Measurements from ENCODE around the gene EPS8L3. TPM values are rescaled to one million over a fixed set of nuclear protein-coding genes. Genes with fewer than 3 reads are reported as not detected.
"Not testable (repeated sequence)": the region's sequence is repeated elsewhere in the genome, so short reads cannot be mapped to it uniquely, and the experiment has no call there.

EPS8L3 gene
- total and polyA plus RNA-seq, 2 of the 4 experiments (the other 2 are of a cell fraction), result not detected

GRCh38 chr1:109797303-109797595 lies 33.5 kb upstream of the EPS8L3 start:
- H4K91ac ChIP-seq (ENCODE audit: insufficient read depth, low read depth, low read length); H4K5ac ChIP-seq (ENCODE audit: low read depth, low read length); H3K9me3 ChIP-seq (ENCODE audit: control insufficient read depth, insufficient read depth, low read length); H3K23ac ChIP-seq (ENCODE audit: low read depth, low read length); H4K20me1 ChIP-seq (ENCODE audit: insufficient read depth, low read length); DNase-seq; H3K4me3 ChIP-seq (ENCODE audit: insufficient read depth, low read depth, low read length); H3K27ac ChIP-seq (ENCODE audit: insufficient read depth, low read length); H3K4me2 ChIP-seq (ENCODE audit: low read depth, low read length); H3K36me3 ChIP-seq (ENCODE audit: control insufficient read depth, insufficient read depth, low read length); dilution Hi-C loops (cut with HindIII; ENCODE audit: low sequenced_read_pairs, unreplicated experiment); H3K27me3 ChIP-seq (ENCODE audit: control insufficient read depth, insufficient read depth, low read length); H4K8ac ChIP-seq (ENCODE audit: low read depth in 2 of 2, low read length in 2 of 2); POLR2A ChIA-PET (ENCODE audit: unreplicated experiment); H3K18ac ChIP-seq (ENCODE audit: low read depth, low read length); ATAC-seq (ENCODE audit: low read depth); H3K79me1 ChIP-seq (ENCODE audit: low read depth in 1 of 2, low read length in 2 of 2); intact Hi-C loops (cut with micrococcal nuclease); H3K56ac ChIP-seq (ENCODE audit: extremely low read depth, insufficient read depth, low read length); H2AFZ ChIP-seq (replicated peaks; ENCODE audit: low read length, poor library complexity); H2AK9ac ChIP-seq (replicated peaks; ENCODE audit: low read depth, low read length, poor library complexity); BruUV-seq (replicated peaks); H2BK5ac ChIP-seq (ENCODE audit: low read depth, low read length, poor library complexity, severe bottlenecking); H3K14ac ChIP-seq (replicated peaks; ENCODE audit: low read depth, low read length); H3K9ac ChIP-seq (ENCODE audit: low read depth, low read length): not testable (repeated sequence)
- in situ Hi-C loops (cut with MboI; ENCODE audit: low sequenced_read_pairs), result loop anchor here (25.0 kb wide), 1 partner anchor 115 kb away; the partner anchor contains the start of gene CSF1
- Histone ChIP-seq H3K9me1 (ENCODE audit: insufficient read depth, low read length) (peaks cover 23% of the 10 kb centered on the region), H3K4me1 (ENCODE audit: control insufficient read depth, insufficient read depth, low read length) (peaks cover 22% of the 10 kb centered on the region), H2BK20ac (ENCODE audit: low read depth, low read length) (0 out of 2 replicates have a peak overlapping the region, but pooled peaks have one; percentile 22), H3K4ac (ENCODE audit: low read depth, low read length) (peak overlapping the region; percentile 37; the same call in 1 of the 2 replicates), H2BK15ac (ENCODE audit: low read depth, low read length) (0 out of 3 replicates have a peak overlapping the region, but pooled peaks have one; percentile 32), H2BK120ac (ENCODE audit: low read depth, low read length) (peak overlapping the region; percentile 43; the same call in 1 of the 2 replicates), H2AK5ac (ENCODE audit: low read depth, low read length) (peak overlapping the region; percentile 10; the same call in 1 of the 2 replicates)
- CTCF ChIA-PET, result interaction anchor here (1.5 to 1.9 kb wide), 2 partner anchors 15 to 187 kb away, joined by 3 to 11 read pairs; partner anchors contain the start of gene AHCYL1
- no CpG with 5 or more reads among the region's 5 CpGs for WGBS, 2 experiments (ENCODE audit: extremely low coverage in 2 of 2, insufficient read length in 1 of 2)

Data from IMR-90 (cell line).